GM13977 (cell line): ENCODE results near the gene NDUFS1.
"Not testable (repeated sequence)": the region's sequence is repeated elsewhere in the genome, so short reads cannot be mapped to it uniquely, and the experiment has no call there.

ENCODE experiments used
- DNase-seq: peaks from one replicate; pipeline ENCODE4 v3.0.0; 2012; ENCODE audit warnings: low spot score
- in situ Hi-C: fragments of 300-500 bp; cut with MboI; formaldehyde crosslinking; loops from one replicate; pipeline ENCODE4 v1.12.0; 2022; ENCODE audit warnings: low sequenced_read_pairs, low pct_unique_long_range_greater_than_20kb, mixed read lengths, inconsistent platforms; ENCODE audit not compliant: unreplicated experiment
- TF ChIP-seq, protein P1 (sequence below): IDR thresholded peaks from 2 replicates; pipeline ENCODE4 v1.5.1; 2012; ENCODE audit warnings: mild to moderate bottlenecking, control low read depth; ENCODE audit not compliant: insufficient read depth; ENCODE audit errors: extremely low read depth, missing control alignments

The NDUFS1 gene

DNA sequence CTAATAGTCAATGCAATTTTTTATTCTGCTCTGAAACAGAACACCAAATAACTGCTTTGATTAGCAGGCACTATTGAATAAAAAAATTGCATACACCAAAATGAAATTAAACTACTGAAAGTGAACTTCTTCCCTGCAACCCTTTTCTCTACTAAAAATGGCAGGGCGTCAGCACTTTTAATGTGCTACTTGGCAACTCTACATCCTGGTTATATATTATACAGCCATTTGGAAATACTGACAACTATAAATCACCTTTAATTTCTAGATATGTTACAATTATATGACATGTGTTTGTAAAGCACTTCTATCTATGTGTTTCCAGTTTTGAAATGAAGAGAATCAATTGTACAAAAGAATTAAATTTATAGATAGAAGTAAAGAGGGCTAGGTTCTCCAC lies 9.9 kb downstream of the NDUFS1 start:
- in situ Hi-C loops, result no loop called here
- no peak for DNase-seq
- TF ChIP-seq, protein P1, sequence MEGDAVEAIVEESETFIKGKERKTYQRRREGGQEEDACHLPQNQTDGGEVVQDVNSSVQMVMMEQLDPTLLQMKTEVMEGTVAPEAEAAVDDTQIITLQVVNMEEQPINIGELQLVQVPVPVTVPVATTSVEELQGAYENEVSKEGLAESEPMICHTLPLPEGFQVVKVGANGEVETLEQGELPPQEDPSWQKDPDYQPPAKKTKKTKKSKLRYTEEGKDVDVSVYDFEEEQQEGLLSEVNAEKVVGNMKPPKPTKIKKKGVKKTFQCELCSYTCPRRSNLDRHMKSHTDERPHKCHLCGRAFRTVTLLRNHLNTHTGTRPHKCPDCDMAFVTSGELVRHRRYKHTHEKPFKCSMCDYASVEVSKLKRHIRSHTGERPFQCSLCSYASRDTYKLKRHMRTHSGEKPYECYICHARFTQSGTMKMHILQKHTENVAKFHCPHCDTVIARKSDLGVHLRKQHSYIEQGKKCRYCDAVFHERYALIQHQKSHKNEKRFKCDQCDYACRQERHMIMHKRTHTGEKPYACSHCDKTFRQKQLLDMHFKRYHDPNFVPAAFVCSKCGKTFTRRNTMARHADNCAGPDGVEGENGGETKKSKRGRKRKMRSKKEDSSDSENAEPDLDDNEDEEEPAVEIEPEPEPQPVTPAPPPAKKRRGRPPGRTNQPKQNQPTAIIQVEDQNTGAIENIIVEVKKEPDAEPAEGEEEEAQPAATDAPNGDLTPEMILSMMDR, result no peak

DNA sequence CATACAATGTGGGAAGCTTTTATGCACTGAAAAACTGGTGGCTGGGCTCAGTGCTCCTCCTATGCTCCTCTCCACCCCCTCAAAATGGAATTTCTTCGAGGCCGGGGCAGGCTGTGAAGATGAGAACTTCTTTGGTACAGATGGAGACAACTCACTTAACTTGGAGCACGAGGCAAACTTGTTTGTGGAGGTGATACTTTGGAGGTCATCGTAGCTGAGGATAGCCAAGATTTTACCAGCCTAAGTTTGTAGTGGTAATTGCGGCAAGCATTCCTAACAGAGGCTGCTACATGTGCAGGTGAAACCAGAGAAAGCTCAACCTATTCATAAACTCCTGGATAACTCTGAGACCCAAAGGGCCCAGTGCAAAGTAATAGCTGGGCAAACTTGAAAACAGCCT lies 13.6 kb downstream of the NDUFS1 start:
- no peak for DNase-seq
- TF ChIP-seq, protein P1, result no peak
- in situ Hi-C loops, result no loop called here

DNA sequence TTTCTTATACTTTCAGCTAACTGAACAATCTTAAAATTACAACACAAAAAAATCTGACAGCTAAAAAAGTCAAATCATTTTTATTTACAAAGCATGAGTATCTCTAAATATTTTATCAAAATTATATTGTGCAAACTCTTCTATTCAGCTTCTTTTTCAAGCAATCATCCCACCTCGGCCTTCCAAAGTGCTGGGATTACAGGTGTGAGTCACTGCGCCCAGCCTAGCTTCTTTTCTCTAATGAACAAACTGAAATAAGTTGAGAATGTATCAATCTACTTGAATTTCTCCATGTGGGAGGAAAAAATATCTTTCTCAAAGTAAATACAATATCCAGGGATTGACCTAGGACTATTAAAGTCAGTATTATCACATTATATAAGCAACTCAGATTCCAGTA lies 14.9 kb downstream of the NDUFS1 start:
- DNase-seq, result no peak
- TF ChIP-seq, protein P1, result no peak
- in situ Hi-C loops, result no loop called here

DNA sequence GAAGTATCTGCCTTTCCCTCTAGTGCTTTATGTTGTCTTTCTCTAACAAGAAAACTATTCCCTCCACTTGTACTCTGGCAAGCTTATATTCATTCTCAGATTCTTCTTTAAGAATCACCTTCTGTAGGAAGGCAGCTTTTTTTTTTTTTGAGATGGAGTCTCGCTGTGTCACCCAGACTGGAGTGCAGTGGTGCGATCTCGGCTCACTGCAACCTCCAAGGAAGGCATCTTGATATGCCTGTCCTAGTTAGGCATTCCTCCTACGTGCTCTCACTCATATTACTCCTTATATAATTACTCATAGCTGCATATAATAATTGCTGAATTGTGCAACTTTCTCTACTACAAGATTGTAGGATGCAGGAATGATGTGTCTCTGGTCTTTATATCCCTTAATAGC lies 15.8 kb downstream of the NDUFS1 start:
- no peak for DNase-seq
- in situ Hi-C loops, result no loop called here
- TF ChIP-seq, protein P1, result no peak

DNA sequence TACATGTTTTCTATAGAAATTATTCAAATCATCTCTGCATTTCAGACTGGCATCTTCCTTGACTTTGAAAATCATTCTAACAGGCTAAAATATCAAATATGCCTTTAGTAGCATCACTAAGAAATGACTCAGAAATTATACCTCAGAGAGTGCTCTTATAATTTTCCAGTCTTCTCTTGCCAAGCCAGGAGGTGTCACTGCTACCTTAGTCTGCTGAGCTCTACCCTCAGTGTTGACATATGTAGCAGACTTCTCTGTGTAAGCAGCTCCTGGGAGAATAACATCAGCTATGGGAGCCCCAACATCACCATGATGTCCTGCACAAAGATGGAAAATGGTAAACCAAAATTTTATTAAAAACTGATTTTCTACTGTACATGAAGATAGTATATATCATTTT lies 31.6 kb downstream of the NDUFS1 start:
- in situ Hi-C loops, result no loop called here
- TF ChIP-seq, protein P1, result no peak
- DNase-seq, result no peak

DNA sequence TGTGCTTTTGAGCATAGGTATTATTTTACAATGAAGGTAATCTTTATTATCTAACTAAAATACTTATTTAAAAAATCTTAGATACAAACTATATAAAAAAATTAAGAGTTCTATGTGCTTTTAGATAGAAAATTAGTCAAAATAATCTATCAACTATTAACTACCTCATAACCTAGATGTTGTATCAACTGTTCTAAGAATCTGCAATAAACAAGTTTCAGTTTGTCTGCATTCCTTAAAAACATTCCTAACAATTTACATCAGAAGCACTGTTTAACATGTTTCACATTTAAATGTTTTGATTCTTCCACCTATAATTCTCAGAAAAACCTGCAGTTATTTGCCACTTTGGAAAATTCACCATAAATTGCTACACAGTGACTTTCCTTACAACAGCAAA lies 33.3 kb downstream of the NDUFS1 start:
- in situ Hi-C loops, result no loop called here
- TF ChIP-seq, protein P1, result no peak
- no peak for DNase-seq

DNA sequence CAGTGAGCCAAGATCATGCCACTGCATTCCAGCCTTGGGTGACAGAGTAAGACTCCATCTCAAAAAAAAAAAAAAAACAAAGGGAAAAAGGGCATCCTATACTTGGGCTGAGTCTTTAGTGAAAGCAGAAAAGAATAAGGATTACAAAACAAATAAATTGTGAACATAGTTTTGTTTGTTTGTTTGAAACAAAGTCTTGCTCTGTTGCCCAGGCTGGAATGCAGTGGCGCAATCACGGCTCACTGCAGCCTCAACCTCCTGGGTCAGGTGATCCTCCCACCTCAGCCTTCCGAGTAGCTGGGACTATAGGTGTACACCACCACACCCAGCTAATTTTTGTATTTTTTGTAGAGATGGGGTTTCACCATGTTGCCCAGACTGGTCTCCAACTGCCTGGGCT lies 36.7 kb downstream of the NDUFS1 start:
- in situ Hi-C loops, DNase-seq: not testable (repeated sequence)

DNA sequence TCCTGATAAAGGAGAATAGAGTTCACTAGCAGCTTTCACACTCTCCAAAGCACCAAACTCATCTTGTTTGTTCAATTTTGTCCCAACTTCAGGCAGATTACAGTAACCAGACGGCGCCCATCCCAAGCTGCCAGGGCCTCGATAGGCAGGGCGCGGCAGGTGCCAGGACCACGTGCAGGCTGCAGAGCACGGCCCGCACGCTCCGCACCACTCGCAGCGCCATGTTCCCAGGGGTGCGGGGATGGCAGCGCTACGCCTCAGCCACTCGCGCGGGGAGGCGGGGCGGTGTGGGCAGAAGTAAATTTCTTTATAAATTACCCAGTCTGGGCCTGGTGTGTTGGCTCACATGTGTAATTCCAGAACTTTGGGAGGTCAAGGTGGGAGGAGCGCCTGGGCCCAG lies 43.0 kb downstream of the NDUFS1 start:
- TF ChIP-seq, protein P1, result no peak
- no peak for DNase-seq
- in situ Hi-C loops, result no loop called here
